GM18861 (cell line): Measurements from ENCODE around the gene ADSS1.

ENCODE experiments used
- ATAC-seq: cut with Tn5 transposase; IDR thresholded peaks from one replicate; pipeline ENCODE4 v1.9.1; 2021; ENCODE audit not compliant: unreplicated experiment

The ADSS1 gene

DNA sequence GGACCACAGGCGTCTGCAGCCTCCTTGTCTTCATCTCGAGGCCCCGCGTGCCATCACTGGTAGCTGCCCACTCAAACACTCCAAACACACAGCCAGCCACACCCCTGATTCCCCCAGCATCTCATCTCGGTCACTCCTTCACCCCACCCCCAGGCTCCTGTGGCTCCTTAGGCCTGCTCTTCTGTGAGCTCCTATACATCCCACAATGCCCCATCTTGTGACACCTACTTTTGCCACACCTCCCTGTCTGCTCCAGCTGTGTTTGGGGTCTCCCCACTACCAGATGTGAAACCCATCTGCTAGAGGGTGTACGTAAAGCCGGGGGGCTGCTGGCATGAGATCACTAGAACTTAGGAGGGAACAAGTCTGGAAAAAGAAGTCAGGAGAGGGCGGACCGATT, 67.4 kb downstream of the ADSS1 start:
- ATAC-seq: no peak

DNA sequence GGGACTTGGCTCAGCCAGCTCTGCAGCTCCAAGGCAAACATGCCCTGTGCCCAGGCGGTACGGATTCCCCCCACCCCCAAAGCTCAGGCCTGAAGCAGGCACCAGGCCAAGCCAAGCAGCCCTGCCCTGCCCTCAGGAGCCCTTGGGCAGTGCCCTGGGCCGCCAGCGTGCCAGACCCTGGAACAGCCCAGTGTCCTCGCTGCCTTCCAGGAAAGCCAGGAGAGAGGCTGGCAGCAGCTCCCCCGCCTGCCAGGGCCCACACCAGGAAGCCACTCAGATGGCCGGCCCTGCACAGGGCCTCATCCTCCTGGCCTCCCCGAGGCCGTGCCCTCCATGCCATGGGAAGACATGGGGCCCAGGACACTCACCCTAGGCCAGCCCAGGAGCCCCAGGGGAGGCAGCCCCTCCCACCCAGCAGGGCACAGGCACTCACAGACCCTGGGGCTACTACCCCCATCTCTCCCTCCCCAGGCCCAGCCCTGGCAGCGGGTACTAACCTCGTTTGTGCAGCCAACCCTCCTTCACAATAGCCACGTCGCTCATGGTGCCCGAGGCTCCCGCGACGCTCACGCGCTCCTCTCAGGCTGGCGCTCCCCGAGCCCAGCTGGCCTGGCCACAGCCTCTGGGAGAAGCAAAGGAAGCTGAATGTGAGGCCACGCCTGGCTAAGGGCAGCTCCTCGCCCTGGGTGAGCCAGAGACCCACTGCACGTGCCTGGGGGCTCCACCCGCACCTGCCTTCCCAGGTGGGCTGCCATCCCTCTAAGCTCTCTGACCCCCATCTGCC, 68.3 kb downstream of the ADSS1 start:
- ATAC-seq: no peak

DNA sequence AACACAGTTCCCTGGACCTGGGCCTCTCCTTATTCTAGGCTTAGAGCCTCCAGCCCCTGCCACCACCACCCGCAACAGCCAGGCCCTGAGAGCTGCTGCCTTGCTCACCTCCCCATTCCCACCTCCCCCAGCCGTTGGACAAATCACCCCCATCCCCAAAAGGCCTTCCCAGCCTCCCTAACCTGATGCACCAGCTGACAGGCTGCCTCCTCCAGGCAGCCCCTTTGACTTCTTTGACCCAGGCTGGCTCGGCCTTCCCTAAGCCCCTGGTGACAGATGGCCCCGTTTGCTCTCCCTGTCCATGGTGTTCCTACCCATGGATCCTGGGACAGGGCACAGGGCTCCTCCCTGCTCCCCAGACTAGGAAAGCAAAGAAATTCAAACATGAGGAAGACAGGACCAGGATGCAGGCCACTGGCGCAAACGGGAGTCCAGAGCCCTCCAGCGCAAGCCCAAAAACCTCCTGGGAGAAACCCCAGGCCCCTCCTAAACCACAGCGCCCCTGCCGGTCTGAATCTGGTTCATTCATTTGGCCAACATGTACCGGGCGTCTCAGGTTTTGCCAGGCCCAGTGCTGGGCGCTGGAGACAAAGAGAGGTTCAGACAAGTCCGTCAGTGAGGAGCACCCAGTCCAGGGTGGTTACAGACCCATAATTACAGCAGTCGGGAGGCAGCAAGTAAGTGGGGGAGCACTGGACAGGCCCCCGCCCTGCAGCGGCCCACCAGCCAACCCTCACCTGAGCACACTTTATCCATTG, 69.1 kb downstream of the ADSS1 start:
- ATAC-seq: no peak

DNA sequence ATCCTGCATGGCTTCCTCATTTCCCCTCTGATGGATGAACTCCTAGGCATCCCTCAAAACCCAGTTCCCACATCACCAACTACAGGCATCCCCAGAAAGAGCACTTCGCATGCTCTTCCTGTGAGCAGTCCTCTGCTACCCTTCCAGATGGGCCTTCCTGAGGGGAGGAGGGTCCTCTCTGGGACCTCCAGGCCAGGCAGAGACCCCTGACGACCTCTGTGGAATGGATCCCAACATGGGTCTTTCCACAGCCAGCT, 69.6 kb downstream of the ADSS1 start:
- ATAC-seq: no peak

DNA sequence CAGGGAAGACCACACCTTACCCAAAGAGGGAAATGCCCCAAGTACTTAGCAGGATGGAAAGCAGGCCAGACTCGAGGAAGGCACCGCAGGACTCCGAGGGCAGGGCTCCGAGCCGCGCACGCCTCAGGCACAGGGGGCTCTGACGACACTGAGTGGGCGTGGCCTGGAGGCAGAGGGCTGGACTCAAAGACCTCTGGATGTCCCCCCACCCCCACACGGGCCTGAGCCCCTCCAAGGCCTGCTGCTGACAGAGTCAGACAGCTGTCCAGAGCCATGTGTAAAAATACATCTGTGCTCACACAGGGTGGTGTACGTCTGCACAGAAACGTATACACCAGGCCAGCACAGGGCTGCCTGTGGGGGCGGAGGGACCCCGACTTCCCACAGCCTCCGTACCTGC, 70.1 kb downstream of the ADSS1 start:
- ATAC-seq: no peak

DNA sequence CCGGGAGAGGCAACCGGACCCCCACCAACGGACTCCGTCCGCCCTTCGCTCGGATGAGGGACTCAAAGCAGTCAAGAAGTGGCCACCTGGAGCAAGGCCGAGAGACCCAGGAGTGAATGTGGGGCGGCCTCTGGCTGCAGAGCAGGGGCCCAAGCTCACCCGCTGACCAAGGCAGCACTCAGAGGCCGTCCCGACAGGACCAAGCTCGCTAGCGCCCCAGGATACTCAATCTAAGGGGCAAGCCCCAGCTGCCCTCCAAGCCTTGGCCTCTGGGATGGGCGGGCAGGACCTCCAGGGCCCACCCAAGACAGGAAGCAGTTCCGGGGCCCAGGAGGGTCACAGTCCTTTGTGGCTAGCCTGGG, 70.6 kb downstream of the ADSS1 start:
- ATAC-seq: no peak

DNA sequence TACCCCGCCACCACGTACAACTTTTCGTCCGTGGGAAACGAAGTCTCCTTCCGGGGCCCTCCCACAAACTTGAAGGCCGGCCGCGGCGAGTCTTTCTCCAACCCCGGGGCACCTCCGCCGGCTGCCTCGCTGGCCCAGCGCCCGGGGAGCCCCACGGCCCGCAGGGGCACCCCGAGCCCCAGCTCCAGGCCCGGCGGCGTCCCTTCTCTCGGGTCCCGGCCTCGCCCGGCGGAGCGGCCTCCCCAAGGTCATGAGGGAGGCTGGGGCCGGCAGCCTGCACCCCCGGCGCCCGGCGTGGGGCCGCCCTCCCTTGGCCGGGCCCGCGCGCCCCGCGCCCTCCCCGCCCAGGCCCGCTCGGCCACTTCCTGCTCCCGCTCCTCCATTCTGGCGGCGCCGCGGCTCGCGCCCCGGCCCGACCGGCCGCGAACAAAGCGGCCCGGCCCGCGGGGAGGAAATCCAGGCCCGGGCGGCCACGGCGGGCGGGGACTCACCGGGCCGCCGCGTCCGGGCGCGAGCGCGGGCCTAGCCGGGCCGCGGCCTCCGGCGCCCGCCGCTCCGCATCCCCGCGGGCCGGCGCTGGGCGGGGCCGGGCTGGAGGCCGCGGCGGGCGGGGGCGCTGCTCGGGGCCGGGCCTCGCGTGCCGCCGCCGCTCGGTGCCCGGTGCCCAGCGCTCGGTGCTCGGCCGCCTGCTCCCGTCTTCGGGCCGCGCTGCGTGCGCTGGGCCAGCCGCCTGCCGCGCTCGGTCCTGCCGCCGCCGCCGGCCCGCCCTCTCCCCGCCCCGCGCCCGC, 71.2 kb downstream of the ADSS1 start, which contains the start of gene AKT1:
AKT1 (minus strand) TSS at position 756 of the 788 bp plus-strand sequence. CDS start 3,105 bp downstream, outside the sequence.
- no peak for ATAC-seq

DNA sequence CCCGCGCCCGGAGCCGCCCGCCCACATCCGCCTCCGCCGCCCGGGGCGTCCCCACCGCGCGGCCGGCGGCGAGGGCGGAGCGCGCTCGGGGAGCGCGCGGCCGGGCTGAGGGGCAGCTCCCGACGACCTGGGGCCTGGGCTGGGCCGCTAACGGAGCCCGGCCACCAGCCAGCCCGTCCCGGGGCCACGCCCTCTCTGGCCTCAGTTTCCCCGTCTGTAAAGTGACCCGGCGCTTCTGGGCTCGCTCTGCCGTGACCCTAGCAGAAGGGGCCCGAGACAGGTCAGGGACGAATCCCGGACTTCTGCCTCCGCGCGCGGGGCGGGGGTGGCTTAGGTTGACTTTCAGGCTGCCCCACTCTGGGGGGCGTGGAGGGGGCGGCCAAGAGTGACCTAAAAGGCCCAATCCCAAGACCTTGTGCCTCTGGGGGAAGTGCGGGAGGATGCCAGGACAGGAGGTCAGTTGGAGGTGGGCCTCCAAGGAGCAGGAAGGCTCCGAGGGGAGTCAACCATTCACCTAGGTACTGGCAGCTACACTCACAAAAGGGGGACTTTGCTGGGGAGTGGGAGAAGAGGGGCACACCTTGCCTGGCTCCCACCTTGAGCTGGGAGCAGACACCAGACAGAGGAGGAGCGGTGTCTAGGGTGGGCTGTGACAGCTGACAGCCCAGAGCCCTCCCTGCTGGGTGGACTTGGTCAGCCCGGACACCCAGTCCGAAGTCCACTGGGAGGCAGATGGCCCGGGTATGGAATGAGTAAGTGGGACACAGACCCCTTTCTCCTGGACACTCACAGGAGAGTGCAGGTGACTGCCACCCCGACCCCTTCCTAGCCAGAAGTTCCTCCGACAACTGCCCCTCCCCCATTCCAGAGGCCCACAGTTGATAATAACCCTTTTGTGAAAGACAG, 72.0 kb downstream of the ADSS1 start:
- ATAC-seq: no peak

DNA sequence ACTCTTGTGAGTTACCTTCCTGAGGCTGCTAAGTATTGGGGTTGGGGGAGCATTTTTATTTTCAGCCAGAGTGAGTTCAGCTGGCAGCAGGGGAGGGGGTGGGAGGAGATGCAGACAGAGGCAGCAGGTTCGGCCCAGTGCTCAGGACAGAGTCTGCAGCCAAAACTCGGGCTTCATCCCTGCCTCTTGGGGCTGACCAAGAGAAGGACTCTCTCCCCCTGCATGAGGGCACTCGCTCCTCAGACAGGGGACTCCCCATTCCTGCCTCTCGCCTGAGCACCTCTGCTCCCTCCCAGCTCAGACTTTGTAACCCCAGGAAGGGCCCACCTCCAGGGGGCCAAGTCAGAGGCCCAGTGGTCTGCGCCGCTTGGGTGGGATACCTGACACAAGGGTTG, 72.7 kb downstream of the ADSS1 start:
- ATAC-seq: no peak
